HEK293 (cell line): ENCODE results near the gene GNA12.

Experiments used
- CTCF ChIA-PET: fragments of 350-600 bp; formaldehyde crosslinking; extraction: SDS; loops from one replicate; lab custom pipeline; 2021; ENCODE audit warnings: antibody characterized with exemption; lab: Yijun Ruan, JAX
- POLR2A ChIA-PET: fragments of 300-600 bp; formaldehyde crosslinking; extraction: SDS; loops from one replicate; lab custom pipeline; 2020; ENCODE audit warnings: antibody characterized with exemption, inconsistent platforms; lab: Yijun Ruan, JAX
- H3K27ac ChIP-seq: fragments of 200-500 bp; sonication (Bioruptor generic); 2 replicates; pipeline ENCODE4 v1.5.1; 2014; ENCODE audit warnings: low read depth, low read length, control low read depth, inconsistent platforms; ENCODE audit errors: extremely low read depth
- H3K36me3 ChIP-seq, 2 experiments: fragments of 200-500 bp in 1 of 2; sonication (Bioruptor generic) in 1 of 2; 1 replicate in 1 of 2; 2 replicates in 1 of 2; pipeline ENCODE4 v1.5.1; 2014 to 2017; ENCODE audit warnings: inconsistent platforms in 2 of 2, low read length in 2 of 2; ENCODE audit not compliant: control insufficient read depth in 2 of 2, insufficient read depth in 1 of 2
- H3K4me1 ChIP-seq: fragments of 200-500 bp; sonication (Bioruptor generic); 2 replicates; pipeline ENCODE4 v1.5.1; 2014; ENCODE audit warnings: mild to moderate bottlenecking, low read length, inconsistent platforms; ENCODE audit not compliant: control insufficient read depth, insufficient read depth
- H3K4me3 ChIP-seq: 2 replicates; pipeline ENCODE4 v1.5.1; 2011; ENCODE audit warnings: low read depth, mild to moderate bottlenecking, control low read depth, low read length, moderate library complexity
- H3K9me3 ChIP-seq: fragments of 200-500 bp; sonication (Bioruptor generic); 2 replicates; pipeline ENCODE4 v1.5.1; 2014; ENCODE audit warnings: low read depth, low read length, inconsistent platforms; ENCODE audit not compliant: control insufficient read depth, insufficient read depth
- HOXA7 ChIP-seq: sonication (generic); formaldehyde crosslinking; IDR thresholded peaks from 2 replicates; pipeline ENCODE4 v1.8.1; 2022; ENCODE audit warnings: missing genetic modification reagents, borderline replicate concordance
- PRDM1 ChIP-seq: fragments of 450-650 bp; formaldehyde crosslinking; IDR thresholded peaks from 2 replicates; pipeline ENCODE4; 2016; ENCODE audit warnings: missing biosample characterization, missing genetic modification characterization
- TCF7L2 ChIP-seq: IDR thresholded peaks from 2 replicates; pipeline ENCODE4 v1.6.1; 2011; ENCODE audit warnings: low read depth, mild to moderate bottlenecking, inconsistent platforms, low read length, moderate library complexity, borderline replicate concordance
- ZNF121 ChIP-seq: fragments of 450-650 bp; formaldehyde crosslinking; IDR thresholded peaks from 2 replicates; pipeline ENCODE4 v1.5.1; 2016; ENCODE audit warnings: missing biosample characterization, missing genetic modification characterization
- ZNF169 ChIP-seq: fragments of 450-650 bp; formaldehyde crosslinking; IDR thresholded peaks from 2 replicates; pipeline ENCODE4 v1.5.1; 2016; ENCODE audit warnings: missing biosample characterization, missing genetic modification characterization
- ZNF214 ChIP-seq: fragments of 450-650 bp; formaldehyde crosslinking; IDR thresholded peaks from 2 replicates; pipeline ENCODE4 v1.5.1; 2017; ENCODE audit warnings: missing biosample characterization, mild to moderate bottlenecking, missing genetic modification characterization, borderline replicate concordance
- ZNF354C ChIP-seq: fragments of 450-650 bp; formaldehyde crosslinking; IDR thresholded peaks from 2 replicates; pipeline ENCODE4 v1.5.1; 2016; ENCODE audit warnings: missing biosample characterization, missing genetic modification characterization, low read depth, borderline replicate concordance
- ZNF529 ChIP-seq: fragments of 450-650 bp; formaldehyde crosslinking; IDR thresholded peaks from 2 replicates; pipeline ENCODE4 v1.5.1; 2017; ENCODE audit warnings: missing genetic modification characterization, missing biosample characterization; ENCODE audit not compliant: insufficient replicate concordance
- ZNF837 ChIP-seq: fragments of 450-650 bp; formaldehyde crosslinking; IDR thresholded peaks from 2 replicates; pipeline ENCODE4 v1.5.1; 2016; ENCODE audit warnings: missing biosample characterization, missing genetic modification characterization
- TF ChIP-seq, protein P1 (sequence below): fragments of 450-650 bp; formaldehyde crosslinking; IDR thresholded peaks from 2 replicates; pipeline ENCODE4 v1.5.1; 2016; ENCODE audit warnings: missing biosample characterization, missing genetic modification characterization
- TF ChIP-seq, protein P2 (sequence below): fragments of 450-650 bp; formaldehyde crosslinking; IDR thresholded peaks from 2 replicates; pipeline ENCODE4 v1.5.1; 2016; ENCODE audit warnings: missing biosample characterization, missing genetic modification characterization
- TF ChIP-seq, protein P3 (sequence below): fragments of 450-650 bp; formaldehyde crosslinking; IDR thresholded peaks from 2 replicates; pipeline ENCODE4 v1.5.1; 2017; ENCODE audit warnings: missing biosample characterization, missing genetic modification characterization
- TF ChIP-seq, protein P4 (sequence below): fragments of 450-650 bp; IDR thresholded peaks from 2 replicates; pipeline ENCODE4 v1.5.1; 2018; ENCODE audit warnings: missing biosample characterization, mild to moderate bottlenecking, missing genetic modification characterization

The GNA12 gene

DNA sequence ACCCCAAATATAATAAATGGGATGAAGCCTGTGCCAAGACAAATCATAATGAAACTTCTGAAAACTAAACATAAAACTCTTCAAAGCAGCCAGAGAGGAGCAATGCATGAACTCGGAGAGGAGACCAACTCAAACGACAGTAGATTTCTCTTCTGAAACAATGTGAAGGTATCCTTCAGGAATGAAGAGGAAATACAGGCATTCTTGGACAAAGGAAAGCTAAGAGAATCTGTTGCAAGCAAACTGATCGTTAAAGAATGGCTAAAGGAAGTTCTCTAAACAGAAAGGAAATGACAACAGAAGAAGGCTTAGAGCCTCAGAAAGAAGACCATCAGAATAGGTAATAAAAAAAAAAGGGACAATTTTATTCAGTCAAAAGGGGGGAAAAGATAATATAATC is 6.6 kb downstream of the GNA12 start (continued):
- TF ChIP-seq, protein P1, sequence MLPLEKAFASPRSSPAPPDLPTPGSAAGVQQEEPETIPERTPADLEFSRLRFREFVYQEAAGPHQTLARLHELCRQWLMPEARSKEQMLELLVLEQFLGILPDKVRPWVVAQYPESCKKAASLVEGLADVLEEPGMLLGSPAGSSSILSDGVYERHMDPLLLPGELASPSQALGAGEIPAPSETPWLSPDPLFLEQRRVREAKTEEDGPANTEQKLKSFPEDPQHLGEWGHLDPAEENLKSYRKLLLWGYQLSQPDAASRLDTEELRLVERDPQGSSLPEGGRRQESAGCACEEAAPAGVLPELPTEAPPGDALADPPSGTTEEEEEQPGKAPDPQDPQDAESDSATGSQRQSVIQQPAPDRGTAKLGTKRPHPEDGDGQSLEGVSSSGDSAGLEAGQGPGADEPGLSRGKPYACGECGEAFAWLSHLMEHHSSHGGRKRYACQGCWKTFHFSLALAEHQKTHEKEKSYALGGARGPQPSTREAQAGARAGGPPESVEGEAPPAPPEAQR (tag by site-specific recombination), result no peak
- TF ChIP-seq, protein P2, sequence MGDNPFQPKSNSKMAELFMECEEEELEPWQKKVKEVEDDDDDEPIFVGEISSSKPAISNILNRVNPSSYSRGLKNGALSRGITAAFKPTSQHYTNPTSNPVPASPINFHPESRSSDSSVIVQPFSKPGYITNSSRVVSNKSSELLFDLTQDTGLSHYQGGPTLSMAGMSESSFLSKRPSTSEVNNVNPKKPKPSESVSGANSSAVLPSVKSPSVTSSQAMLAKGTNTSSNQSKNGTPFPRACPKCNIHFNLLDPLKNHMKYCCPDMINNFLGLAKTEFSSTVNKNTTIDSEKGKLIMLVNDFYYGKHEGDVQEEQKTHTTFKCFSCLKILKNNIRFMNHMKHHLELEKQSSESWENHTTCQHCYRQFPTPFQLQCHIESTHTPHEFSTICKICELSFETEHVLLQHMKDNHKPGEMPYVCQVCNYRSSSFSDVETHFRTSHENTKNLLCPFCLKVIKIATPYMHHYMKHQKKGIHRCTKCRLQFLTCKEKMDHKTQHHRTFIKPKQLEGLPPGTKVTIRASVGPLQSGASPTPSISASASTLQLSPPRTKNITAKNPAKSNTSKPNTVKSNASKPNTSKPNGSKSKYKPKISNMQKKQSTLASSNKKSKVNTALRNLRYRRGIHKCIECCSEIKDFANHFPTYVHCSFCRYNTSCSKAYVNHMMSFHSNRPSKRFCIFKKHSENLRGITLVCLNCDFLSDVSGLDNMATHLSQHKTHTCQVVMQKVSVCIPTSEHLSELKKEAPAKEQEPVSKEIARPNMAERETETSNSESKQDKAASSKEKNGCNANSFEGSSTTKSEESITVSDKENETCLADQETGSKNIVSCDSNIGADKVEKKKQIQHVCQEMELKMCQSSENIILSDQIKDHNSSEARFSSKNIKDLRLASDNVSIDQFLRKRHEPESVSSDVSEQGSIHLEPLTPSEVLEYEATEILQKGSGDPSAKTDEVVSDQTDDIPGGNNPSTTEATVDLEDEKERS, result no peak
- TF ChIP-seq PRDM1 (tag by site-specific recombination) (no peak), ZNF837 (tag by site-specific recombination) (no peak), ZNF214 (tag by site-specific recombination) (no peak), ZNF169 (tag by site-specific recombination) (no peak), ZNF121 (no peak), HOXA7 (CRISPR knock-in tag) (no peak), ZNF529 (tag by site-specific recombination) (no peak), ZNF354C (tag by site-specific recombination) (no peak)
- TF ChIP-seq, protein P3, sequence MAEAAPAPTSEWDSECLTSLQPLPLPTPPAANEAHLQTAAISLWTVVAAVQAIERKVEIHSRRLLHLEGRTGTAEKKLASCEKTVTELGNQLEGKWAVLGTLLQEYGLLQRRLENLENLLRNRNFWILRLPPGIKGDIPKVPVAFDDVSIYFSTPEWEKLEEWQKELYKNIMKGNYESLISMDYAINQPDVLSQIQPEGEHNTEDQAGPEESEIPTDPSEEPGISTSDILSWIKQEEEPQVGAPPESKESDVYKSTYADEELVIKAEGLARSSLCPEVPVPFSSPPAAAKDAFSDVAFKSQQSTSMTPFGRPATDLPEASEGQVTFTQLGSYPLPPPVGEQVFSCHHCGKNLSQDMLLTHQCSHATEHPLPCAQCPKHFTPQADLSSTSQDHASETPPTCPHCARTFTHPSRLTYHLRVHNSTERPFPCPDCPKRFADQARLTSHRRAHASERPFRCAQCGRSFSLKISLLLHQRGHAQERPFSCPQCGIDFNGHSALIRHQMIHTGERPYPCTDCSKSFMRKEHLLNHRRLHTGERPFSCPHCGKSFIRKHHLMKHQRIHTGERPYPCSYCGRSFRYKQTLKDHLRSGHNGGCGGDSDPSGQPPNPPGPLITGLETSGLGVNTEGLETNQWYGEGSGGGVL (tag by site-specific recombination), result no peak

DNA sequence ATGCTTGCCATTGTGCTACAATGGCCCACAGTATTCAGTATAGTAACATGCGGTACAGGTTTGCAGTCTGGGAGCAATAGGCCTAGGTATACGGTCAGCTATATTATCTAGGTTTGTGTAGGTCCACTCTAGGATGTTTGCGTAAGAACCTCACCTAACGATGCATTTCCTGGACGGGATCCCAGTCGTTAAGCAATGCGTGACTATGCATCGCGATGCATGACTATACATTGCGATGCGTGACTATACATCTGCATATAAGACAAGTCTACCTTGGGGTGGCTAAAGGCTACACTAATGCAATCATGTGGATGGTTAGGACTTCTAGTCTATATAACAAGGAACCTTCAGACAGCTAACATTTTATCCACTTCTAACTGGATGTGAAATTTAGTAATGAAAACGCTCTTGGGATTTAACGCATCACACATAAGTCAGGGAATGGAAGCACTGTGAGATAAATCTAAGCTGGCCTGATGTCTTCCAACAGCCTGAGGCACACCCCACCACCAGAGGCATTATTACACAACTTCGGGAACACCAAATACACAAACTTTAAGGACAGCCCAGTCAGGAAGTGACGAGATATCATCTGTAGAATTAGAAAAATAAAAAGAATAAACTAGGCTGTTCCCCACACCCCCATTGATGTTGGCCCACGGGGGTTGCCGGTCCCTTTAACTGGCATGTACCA is 9.2 kb downstream of the GNA12 start:
- CTCF ChIA-PET, result no interaction called here
- H3K4me1 ChIP-seq, result peaks cover 11% of the 10 kb centered on the region
- no peak overlapping the region for H3K4me3 ChIP-seq
- H3K27ac ChIP-seq, result no peak overlapping the region
- no peak for TF ChIP-seq TCF7L2
- TF ChIP-seq, protein P4, sequence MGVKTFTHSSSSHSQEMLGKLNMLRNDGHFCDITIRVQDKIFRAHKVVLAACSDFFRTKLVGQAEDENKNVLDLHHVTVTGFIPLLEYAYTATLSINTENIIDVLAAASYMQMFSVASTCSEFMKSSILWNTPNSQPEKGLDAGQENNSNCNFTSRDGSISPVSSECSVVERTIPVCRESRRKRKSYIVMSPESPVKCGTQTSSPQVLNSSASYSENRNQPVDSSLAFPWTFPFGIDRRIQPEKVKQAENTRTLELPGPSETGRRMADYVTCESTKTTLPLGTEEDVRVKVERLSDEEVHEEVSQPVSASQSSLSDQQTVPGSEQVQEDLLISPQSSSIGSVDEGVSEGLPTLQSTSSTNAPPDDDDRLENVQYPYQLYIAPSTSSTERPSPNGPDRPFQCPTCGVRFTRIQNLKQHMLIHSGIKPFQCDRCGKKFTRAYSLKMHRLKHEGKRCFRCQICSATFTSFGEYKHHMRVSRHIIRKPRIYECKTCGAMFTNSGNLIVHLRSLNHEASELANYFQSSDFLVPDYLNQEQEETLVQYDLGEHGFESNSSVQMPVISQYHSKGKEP (tag by site-specific recombination), result peak; percentile 94
- H3K36me3 ChIP-seq, result peaks cover 3 to 12% of the 10 kb centered on the region in 2 experiments; a peak in 2 of 3 replicates
- POLR2A ChIA-PET, result interaction anchor here (0.7 kb wide), 1 partner anchor 15 kb away, joined by 3 read pairs; no protein-coding TSS in a partner anchor
- H3K9me3 ChIP-seq, result no peaks in the 10 kb centered on the region
